ENCODE measurements around the gene EPHA2.

- TF ChIP-seq CTCF (IDR thresholded peaks at IDR 0.05) (no peak), POLR2A (IDR thresholded peaks at IDR 0.05) (no peak), EP300 (IDR thresholded peaks at IDR 0.05) (no peak), POLR2AphosphoS5 (IDR thresholded peaks at IDR 0.05) (no peak)
Measured at GRCh38 chr1:16124377-16125087, 31.3 kb downstream of the EPHA2 start.
